K562 (cell line): ENCODE results near the gene ZEB2. TPM values are rescaled to one million over a fixed set of nuclear protein-coding genes. Genes with fewer than 3 reads are reported as not detected.

Experiments used
- ATAC-seq: fragments of 200-7000 bp; cut with Tn5 transposase; 3 replicates; pipeline ENCODE4 v1.9.1; 2020; ENCODE audit warnings: moderate library complexity
- Bru-seq: library from RNA; stranded (reverse); fragments of 400-500 nt; gene quantifications from one replicate; lab custom pipeline; 2021; lab: Mats Ljungman, UMichigan
- BruChase-seq, 2 experiments: library from RNA; stranded (reverse); fragments of 400-500 nt; gene quantifications; one replicate each; lab custom pipeline; 2021; lab: Mats Ljungman, UMichigan
- BruUV-seq: library from RNA; stranded (reverse); fragments of 400-500 nt; replicated peaks from 2 replicates; lab custom pipeline; 2021; lab: Mats Ljungman, UMichigan
- CTCF ChIA-PET: fragments of 300-600 bp; formaldehyde crosslinking; extraction: SDS; loops from one replicate; lab custom pipeline; 2021; ENCODE audit warnings: low intra/inter-chr PET ratio; lab: Yijun Ruan, JAX
- POLR2A ChIA-PET: fragments of 300-600, 350-650 bp; sonication (Branson Sonifier 250); formaldehyde crosslinking; extraction: SDS; loops from one replicate; lab custom pipeline; 2021; ENCODE audit warnings: antibody characterized with exemption, inconsistent platforms; lab: Yijun Ruan, JAX
- DNase-seq, 4 experiments: peaks; one replicate each; pipeline versions ENCODE4 v3.0.0 to v3.0.0-alpha.2; 2011 to 2018; ENCODE audit warnings: low spot score in 3 of 4, mixed read lengths in 3 of 4; ENCODE audit errors: extremely low read depth in 1 of 4
- FAIRE-seq: peaks from 2 replicates; lab custom pipeline; 2011; peaks lifted over from hg19 to GRCh38; lab: Jason Lieb, UNC
- H2AFZ ChIP-seq: 2 replicates; pipeline ENCODE4 v1.6.0; 2011; ENCODE audit warnings: low read depth, low read length, control low read depth, inconsistent platforms
- H3K27ac ChIP-seq: fragments of 200-600 bp; 3 replicates; pipeline ENCODE4 v1.8.0; 2011; ENCODE audit warnings: low read depth, mild to moderate bottlenecking, control low read depth, inconsistent platforms, low read length, moderate library complexity, mixed read lengths; ENCODE audit errors: extremely low read depth
- H3K27me3 ChIP-seq, 2 experiments: fragments of 300-600 bp in 1 of 2; 2 replicates in 1 of 2; 3 replicates in 1 of 2; pipeline versions ENCODE4 v1.6.0 to v1.8.0; 2011; ENCODE audit warnings: inconsistent platforms in 2 of 2, low read length in 2 of 2, mild to moderate bottlenecking in 1 of 2, mixed read lengths in 1 of 2, moderate library complexity in 1 of 2; ENCODE audit not compliant: control insufficient read depth in 2 of 2, insufficient read depth in 2 of 2
- H3K36me3 ChIP-seq: fragments of 300-600 bp; 3 replicates; pipeline ENCODE4 v1.8.0; 2011; ENCODE audit warnings: mild to moderate bottlenecking, low read length, inconsistent platforms; ENCODE audit not compliant: control insufficient read depth, insufficient read depth
- H3K4me1 ChIP-seq, 2 experiments: fragments of 200-600 bp in 1 of 2; replicated peaks in 1 of 2; 2 replicates in 1 of 2; 3 replicates in 1 of 2; pipeline versions ENCODE4 v1.5.1 to v1.8.0; 2011; ENCODE audit warnings: inconsistent platforms in 2 of 2, low read length in 2 of 2, mild to moderate bottlenecking in 1 of 2, mixed read lengths in 1 of 2, moderate library complexity in 1 of 2; ENCODE audit not compliant: control insufficient read depth in 2 of 2, insufficient read depth in 2 of 2
- H3K4me2 ChIP-seq: 2 replicates; pipeline ENCODE4 v1.6.1; 2011; ENCODE audit warnings: low read length, control low read depth, inconsistent platforms, mixed read lengths; ENCODE audit not compliant: insufficient read depth
- H3K4me3 ChIP-seq: fragments of 200-600 bp; sonication (generic), shearing (Covaris generic); 2 replicates; pipeline ENCODE4 v1.5.1; 2016; ENCODE audit warnings: control low read depth, inconsistent platforms
- H3K79me2 ChIP-seq: fragments of 200-600 bp; 3 replicates; pipeline ENCODE4 v1.8.0; 2011; ENCODE audit warnings: low read length, inconsistent platforms; ENCODE audit not compliant: control insufficient read depth, insufficient read depth
- H3K9ac ChIP-seq, 2 experiments: 2 replicates each; pipeline versions ENCODE4 v1.6.0 to v1.6.1; 2011; ENCODE audit warnings: low read depth in 2 of 2, low read length in 2 of 2, control low read depth in 1 of 2, inconsistent platforms in 1 of 2, mild to moderate bottlenecking in 1 of 2, mixed read lengths in 1 of 2; ENCODE audit not compliant: insufficient read depth in 1 of 2
- H3K9me1 ChIP-seq: one replicate; pipeline ENCODE4 v1.6.0; 2011; ENCODE audit warnings: inconsistent platforms, mild to moderate bottlenecking, low read length, moderate library complexity; ENCODE audit not compliant: control insufficient read depth, insufficient read depth
- H3K9me3 ChIP-seq: replicated peaks from 2 replicates; pipeline ENCODE4 v1.5.1; 2011; ENCODE audit warnings: low read depth, low read length, inconsistent platforms; ENCODE audit not compliant: control insufficient read depth, insufficient read depth
- H4K20me1 ChIP-seq: replicated peaks from 2 replicates; pipeline ENCODE4 v1.6.1; 2011; ENCODE audit warnings: low read length, inconsistent platforms, mixed read lengths; ENCODE audit not compliant: control insufficient read depth, insufficient read depth
- CBX3 ChIP-seq, 2 experiments: IDR thresholded peaks; 1 replicate in 1 of 2; 2 replicates in 1 of 2; pipeline ENCODE4 v1.6.1; 2012; ENCODE audit warnings: inconsistent platforms in 2 of 2, low read length in 2 of 2, borderline replicate concordance in 1 of 2, control low read depth in 1 of 2
- CHCHD3 ChIP-seq: fragments of 250-450 bp; sonication (Bioruptor Pico); IDR thresholded peaks from 2 replicates; pipeline ENCODE4 v2.1.2; 2022; ENCODE audit warnings: mild to moderate bottlenecking
- MYC ChIP-seq, 2 experiments: fragments of 250-450 bp in 1 of 2; sonication (Bioruptor Pico) in 1 of 2; IDR thresholded peaks; 2 replicates each; pipeline versions ENCODE4 v1.5.1 to v1.6.1; 2012 to 2021; ENCODE audit warnings: low read depth in 2 of 2, borderline replicate concordance in 1 of 2, improper control_type of control experiment in 1 of 2, low read length in 1 of 2, mild to moderate bottlenecking in 1 of 2, moderate library complexity in 1 of 2
- NR2C2 ChIP-seq, 2 experiments: fragments of 200-800 bp in 1 of 2; sonication (Bioruptor generic) in 1 of 2; sonication (generic) in 1 of 2; formaldehyde crosslinking in 1 of 2; IDR thresholded peaks; 2 replicates each; pipeline versions ENCODE4 v1.6.1 to v1.8.0; 2016 to 2022; ENCODE audit warnings: mild to moderate bottlenecking in 1 of 2, missing compliant biosample characterization in 1 of 2, missing genetic modification characterization in 1 of 2, missing genetic modification reagents in 1 of 2
- PHF21A ChIP-seq: fragments of 450-650 bp; IDR thresholded peaks from 2 replicates; pipeline ENCODE4 v1.6.1; 2017; ENCODE audit warnings: low read depth, borderline replicate concordance
- SMAD1 ChIP-seq: fragments of 150-350 bp; IDR thresholded peaks from 2 replicates; pipeline ENCODE4 v1.6.1; 2014; ENCODE audit warnings: low read length, low read depth; ENCODE audit not compliant: partially characterized antibody
- SMC3 ChIP-seq: conservative IDR thresholded peaks from 2 replicates; pipeline ENCODE4 v1.6.1; 2011; ENCODE audit warnings: low read depth, low read length, improper control_type of control experiment; ENCODE audit not compliant: insufficient read depth
- TCF7 ChIP-seq: sonication (generic); IDR thresholded peaks from 2 replicates; pipeline ENCODE4 v1.6.1; 2016; ENCODE audit warnings: antibody characterized with exemption, borderline replicate concordance
- ZNF24 ChIP-seq: fragments of 450-650 bp; IDR thresholded peaks from 2 replicates; pipeline ENCODE4 v1.6.1; 2016
- WGBS: fragments of 100-300 bp; shearing (Covaris generic); methylation state at CpG from one replicate; pipeline ENCODE4 v1.1.6; 2016; ENCODE audit warnings: low coverage, mixed read lengths; ENCODE audit not compliant: insufficient coverage; ENCODE audit errors: missing lambda C conversion rate; 5-methylcytosine and 5-hydroxymethylcytosine counted together
- in situ Hi-C: fragments of 300-500 bp; cut with MboI; formaldehyde crosslinking; loops from 4 replicates; pipeline ENCODE4 v1.15.0; 2018; ENCODE audit warnings: inconsistent platforms, mixed read lengths
- intact Hi-C: fragments of 100-400 bp; cut with micrococcal nuclease; formaldehyde crosslinking; loops from 2 replicates; pipeline ENCODE4 v1.14.2; 2022
- long read RNA-seq, 3 experiments: library from polyadenylated mRNA in 2 of 3; library from RNA in 1 of 3; unstranded in 2 of 3; stranded (forward) in 1 of 3; transcript quantifications; one replicate each; pipeline ENCODE4 v2.0.0, GENCODE V29; 2019 to 2022
- polyA minus RNA-seq, 3 experiments: library from RNA; depleted of rRNA, polyadenylated mRNA; stranded (reverse); fragments of >200 nt; gene quantifications; 2 replicates each; pipeline ENCODE4 v1.2.3, GENCODE V29; 2011
- polyA plus RNA-seq, 8 experiments: library from polyadenylated mRNA; depleted of rRNA in 4 of 8; stranded (reverse) in 5 of 8; unstranded in 3 of 8; fragments of >200 nt; fragmentation: Nextera tagmentation in 2 of 8; fragmentation: Illumina TruSeq in 1 of 8; extraction: Ambion mirVana in 2 of 8; extraction: Trizol in 1 of 8; gene quantifications; 2 replicates each; pipeline versions ENCODE4 v1.2.1 to v1.2.3, GENCODE V29; 2011 to 2014; ENCODE audit warnings: inconsistent platforms in 1 of 8, missing spikeins in 1 of 8
- total RNA-seq, 7 experiments: library from RNA; depleted of rRNA in 6 of 7; stranded (reverse); fragments of >200 nt in 6 of 7; fragmentation: Illumina TruSeq in 2 of 7; extraction: Trizol in 2 of 7; gene quantifications; 2 replicates each; pipeline versions ENCODE4 v1.2.1 to v1.2.3, GENCODE V29; 2011 to 2021; ENCODE audit warnings: low replicate concordance in 1 of 7
- TF ChIP-seq, protein P1 (sequence below): fragments of 450-650 bp; IDR thresholded peaks from 2 replicates; pipeline ENCODE4 v1.6.1; 2017; ENCODE audit warnings: antibody characterized with exemption, mild to moderate bottlenecking

ZEB2 gene
- 342 and 614 TPM in 2 replicates for total RNA-seq (2011; cell fraction: chromatin; rRNA removed; ENCODE audit: low replicate concordance)
- 113 and 153 TPM in 2 replicates for total RNA-seq (2011; cell fraction: nucleolus; rRNA removed)
- 327 and 692 TPM in 2 replicates for total RNA-seq (2011; cell fraction: nucleoplasm; rRNA removed)
- total RNA-seq (2014; rRNA removed): 65.0 and 72.3 TPM in 2 replicates
- total RNA-seq (2014; rRNA removed; fragmentation: Illumina TruSeq; extraction: Trizol): 87.9 and 96.2 TPM in 2 replicates
- 82.2 and 85.8 TPM in 2 replicates for total RNA-seq (2015; rRNA removed; fragmentation: Illumina TruSeq; extraction: Trizol)
- 101 and 113 TPM in 2 replicates for total RNA-seq (2021)
- polyA plus RNA-seq (2011; rRNA removed): 66.9 and 73.3 TPM in 2 replicates
- polyA plus RNA-seq (2011; cell fraction: cytosol; rRNA removed): 37.5 and 39.9 TPM in 2 replicates
- polyA plus RNA-seq (2011; cell fraction: nucleus; rRNA removed): 143 and 148 TPM in 2 replicates
- polyA plus RNA-seq (2012): 33.6 and 40.1 TPM in 2 replicates
- polyA plus RNA-seq (2014; fragmentation: Illumina TruSeq; extraction: Trizol): 52.2 and 57.2 TPM in 2 replicates
- polyA plus RNA-seq (2014; fragmentation: Nextera tagmentation; extraction: Ambion mirVana): 10 to 100 TPM; 15.1 to 30.1 TPM
- polyA plus RNA-seq (2014; rRNA removed): 46.5 and 50.2 TPM in 2 replicates
- 369 and 399 TPM in 2 replicates for polyA minus RNA-seq (2011; rRNA and poly(A)+ RNA removed)
- polyA minus RNA-seq (2011; cell fraction: cytosol; rRNA and poly(A)+ RNA removed): 41.4 and 51.2 TPM in 2 replicates
- 431 and 576 TPM in 2 replicates for polyA minus RNA-seq (2011; cell fraction: nucleus; rRNA and poly(A)+ RNA removed)
- percentile 98 among the genes with signal in this experiment for Bru-seq, nascent RNA
- BruChase-seq, experiment 1, labeled RNA remaining after a 2-hour chase: percentile 93 among the genes with signal in this experiment
- BruChase-seq, experiment 2, labeled RNA remaining after a 6-hour chase: percentile 90 among the genes with signal in this experiment
- long read RNA-seq, experiment 1, full-length matches to known transcripts: 21 of 55 reads
- long read RNA-seq, experiment 1, partial matches to known transcripts: 8 of 55 reads
- long read RNA-seq, experiment 1, other reads (novel, unspliced or antisense): 26 of 55 reads
- long read RNA-seq, experiment 2, partial matches to known transcripts: 0 of 13 reads
- long read RNA-seq, experiment 2, other reads (novel, unspliced or antisense): 11 of 13 reads
- long read RNA-seq, experiment 3, full-length matches to known transcripts: 2 of 11 reads
- long read RNA-seq, experiment 3, partial matches to known transcripts: 6 of 11 reads
- long read RNA-seq, experiment 3, other reads (novel, unspliced or antisense): 3 of 11 reads

DNA sequence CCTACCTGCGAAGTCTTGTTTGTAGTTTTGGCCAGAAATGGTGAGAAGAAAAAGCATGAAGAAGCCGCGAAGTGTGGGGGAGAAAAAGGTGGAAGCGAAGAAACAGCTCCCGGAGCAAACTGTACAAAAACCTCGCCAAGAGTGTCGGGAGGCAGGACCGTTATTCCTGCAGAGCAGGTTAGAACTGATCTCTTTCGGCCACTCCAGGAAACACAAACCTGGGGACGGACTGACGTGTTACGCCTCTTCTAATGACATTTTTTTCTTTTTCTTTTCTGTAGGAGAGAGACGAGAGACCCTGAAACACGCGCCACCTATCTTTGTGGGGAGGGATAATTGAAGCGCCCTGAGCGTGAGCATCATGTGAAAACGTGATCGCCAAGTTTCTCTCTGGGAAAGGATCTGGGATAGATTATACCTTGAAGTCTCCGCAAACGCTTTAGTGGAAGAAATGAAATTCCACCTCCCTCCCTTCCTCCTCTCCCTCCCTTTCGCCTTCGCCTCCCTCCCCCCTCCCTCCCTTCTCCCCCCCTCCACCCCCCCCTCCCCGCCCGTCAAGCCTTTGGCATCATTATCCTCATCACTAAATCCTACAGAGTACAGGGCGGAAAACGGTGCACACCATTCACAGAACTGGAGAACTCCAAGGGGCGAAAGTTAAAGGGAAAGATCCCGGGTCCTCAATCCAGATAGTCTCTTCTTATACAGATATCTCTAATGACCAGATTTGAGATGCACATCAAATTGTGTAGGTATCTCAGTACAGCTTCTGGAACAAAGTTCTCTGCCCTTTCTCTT is at the start of gene ZEB2:
Gene ZEB2, minus strand, starts transcription at position 186 of the 798 bp plus-strand sequence. CDS start 2,769 bp downstream, outside the sequence.
- H3K4me1 ChIP-seq: peaks cover 13 to 19% of the 10 kb centered on the region in 2 experiments
- peaks cover 66% of the 10 kb centered on the region for H3K79me2 ChIP-seq
- H3K9me3 ChIP-seq: no peaks in the 10 kb centered on the region
- peaks cover 11% of the 10 kb centered on the region; the same call in 1 of the 3 replicates for H3K36me3 ChIP-seq
- H3K9me1 ChIP-seq: no peaks in the 10 kb centered on the region
- H3K27me3 ChIP-seq: no peaks in the 10 kb centered on the region
- DNase-seq (peak; percentile 50 to 93 (median 68)), ATAC-seq (peak; percentile 58), FAIRE-seq (peak; percentile 90)
- in situ Hi-C loops: loop anchor here (5.0 kb wide), 1 partner anchor 62 kb away; no protein-coding TSS in a partner anchor
- intact Hi-C loops: loop anchor here (1.0 to 10.0 kb wide), 8 partner anchors 15 to 525 kb away; no protein-coding TSS in a partner anchor
- H3K4me3 ChIP-seq: peak within 1 kb of the TSS; percentile 91
- BruUV-seq: no TSS peak
- CTCF ChIA-PET: interaction anchor here (0.7 kb wide), 1 partner anchor 12 kb away, joined by 8 read pairs; no protein-coding TSS in a partner anchor
- peak within 1 kb of the TSS; percentile 86 to 96 for H3K9ac ChIP-seq
- H3K4me2 ChIP-seq: peak within 1 kb of the TSS; percentile 92
- peak within 1 kb of the TSS; percentile 95 for H3K27ac ChIP-seq
- under 1% methylated on average over 21 of the region's 29 CpGs for WGBS
- POLR2A ChIA-PET: interaction anchor here (0.6 to 1.7 kb wide), 20 partner anchors 9 to 1109 kb away, joined by 3 to 6 read pairs (median 3); no protein-coding TSS in a partner anchor
- H4K20me1 ChIP-seq: no peaks in the 10 kb centered on the region
- peak within 1 kb of the TSS; percentile 51 for H2AFZ ChIP-seq
- TF ChIP-seq ZNF24 (peak; percentile 73), CBX3 (IDR thresholded peaks at IDR 0.05; ENCODE audit: borderline replicate concordance in 1 of 2, low read length in 2 of 2) (peak in 1 of 2 experiments; percentile 63; a peak in 1 of 3 replicates), CHCHD3 (CRISPR knock-in tag) (no peak), TCF7 (no peak), MYC (IDR thresholded peaks at IDR 0.05; ENCODE audit: low read depth, low read length) (peak; percentile 75), MYC (CRISPR knock-in tag; IDR thresholded peaks at IDR 0.05; ENCODE audit: borderline replicate concordance, low read depth) (no peak), PHF21A (peak; percentile 50; the same call in 1 of the 2 replicates), NR2C2 (CRISPR knock-in tag; IDR thresholded peaks at IDR 0.05) (no peak), NR2C2 (tag; IDR thresholded peaks at IDR 0.05) (0 out of 2 replicates have a peak, but pooled peaks have one; percentile 35), SMC3 (peak; percentile 23; the same call in 1 of the 2 replicates), SMAD1 (peak; percentile 90)
- TF ChIP-seq, protein P1, sequence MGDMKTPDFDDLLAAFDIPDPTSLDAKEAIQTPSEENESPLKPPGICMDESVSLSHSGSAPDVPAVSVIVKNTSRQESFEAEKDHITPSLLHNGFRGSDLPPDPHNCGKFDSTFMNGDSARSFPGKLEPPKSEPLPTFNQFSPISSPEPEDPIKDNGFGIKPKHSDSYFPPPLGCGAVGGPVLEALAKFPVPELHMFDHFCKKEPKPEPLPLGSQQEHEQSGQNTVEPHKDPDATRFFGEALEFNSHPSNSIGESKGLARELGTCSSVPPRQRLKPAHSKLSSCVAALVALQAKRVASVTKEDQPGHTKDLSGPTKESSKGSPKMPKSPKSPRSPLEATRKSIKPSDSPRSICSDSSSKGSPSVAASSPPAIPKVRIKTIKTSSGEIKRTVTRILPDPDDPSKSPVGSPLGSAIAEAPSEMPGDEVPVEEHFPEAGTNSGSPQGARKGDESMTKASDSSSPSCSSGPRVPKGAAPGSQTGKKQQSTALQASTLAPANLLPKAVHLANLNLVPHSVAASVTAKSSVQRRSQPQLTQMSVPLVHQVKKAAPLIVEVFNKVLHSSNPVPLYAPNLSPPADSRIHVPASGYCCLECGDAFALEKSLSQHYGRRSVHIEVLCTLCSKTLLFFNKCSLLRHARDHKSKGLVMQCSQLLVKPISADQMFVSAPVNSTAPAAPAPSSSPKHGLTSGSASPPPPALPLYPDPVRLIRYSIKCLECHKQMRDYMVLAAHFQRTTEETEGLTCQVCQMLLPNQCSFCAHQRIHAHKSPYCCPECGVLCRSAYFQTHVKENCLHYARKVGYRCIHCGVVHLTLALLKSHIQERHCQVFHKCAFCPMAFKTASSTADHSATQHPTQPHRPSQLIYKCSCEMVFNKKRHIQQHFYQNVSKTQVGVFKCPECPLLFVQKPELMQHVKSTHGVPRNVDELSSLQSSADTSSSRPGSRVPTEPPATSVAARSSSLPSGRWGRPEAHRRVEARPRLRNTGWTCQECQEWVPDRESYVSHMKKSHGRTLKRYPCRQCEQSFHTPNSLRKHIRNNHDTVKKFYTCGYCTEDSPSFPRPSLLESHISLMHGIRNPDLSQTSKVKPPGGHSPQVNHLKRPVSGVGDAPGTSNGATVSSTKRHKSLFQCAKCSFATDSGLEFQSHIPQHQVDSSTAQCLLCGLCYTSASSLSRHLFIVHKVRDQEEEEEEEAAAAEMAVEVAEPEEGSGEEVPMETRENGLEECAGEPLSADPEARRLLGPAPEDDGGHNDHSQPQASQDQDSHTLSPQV: no peak
